NOMO-1 (cell line): ENCODE results near the gene EI24.

Experiments
- DNase-seq, 2 experiments: peaks; one replicate each; lab custom pipeline; 2025; ENCODE audit not compliant: unreplicated experiment in 2 of 2; lab: John Stamatoyannopoulos, UW

The EI24 gene

GRCh38 chr11:125626288-125626950 is 57.1 kb downstream of the EI24 start:
- peak; percentile 69 to 74 for DNase-seq

- no peak for DNase-seq
These were observed 58.1 kb downstream of the EI24 start for GRCh38 chr11:125627236-125627910.
